Esophagus muscularis mucosa (tissue), 4 donors: ENCODE results near the gene MAP1LC3B. TPM values are rescaled to one million over a fixed set of nuclear protein-coding genes. Genes with fewer than 3 reads are reported as not detected.

Experiments
- DNase-seq: peaks from one replicate; pipeline ENCODE4 v3.0.0-alpha.2; 2017; ENCODE audit errors: extremely low spot score
- H3K27ac ChIP-seq, 4 donors: fragments of 200-600 bp; sonication (generic); replicated peaks in 1 of 4; 1 replicate in 3 of 4; 2 replicates in 1 of 4; pipeline ENCODE4 v1.5.1; 2016 to 2019; ENCODE audit warnings: mild to moderate bottlenecking in 1 of 4
- H3K27me3 ChIP-seq, 4 donors: fragments of 200-600 bp; sonication (generic); one replicate each; pipeline versions ENCODE4 v1.5.1 to v1.6.0; 2016 to 2019
- H3K36me3 ChIP-seq, 4 donors: fragments of 200-600 bp; sonication (generic); one replicate each; pipeline ENCODE4 v1.5.1; 2016 to 2019
- H3K4me1 ChIP-seq, 4 donors: fragments of 200-600 bp; sonication (generic); one replicate each; pipeline ENCODE4 v1.5.1; 2016 to 2019
- H3K4me3 ChIP-seq, 4 donors: fragments of 200-600 bp; sonication (generic); 1 replicate in 2 of 4; 2 replicates in 2 of 4; pipeline ENCODE4 v1.5.1; 2016 to 2019; ENCODE audit warnings: mild to moderate bottlenecking in 4 of 4, moderate library complexity in 1 of 4
- H3K9me3 ChIP-seq, 4 donors: fragments of 200-600 bp; sonication (generic); 1 replicate in 3 of 4; 2 replicates in 1 of 4; pipeline ENCODE4 v1.5.1; 2016 to 2019
- EP300 ChIP-seq: sonication (generic); formaldehyde crosslinking; IDR thresholded peaks from one replicate; pipeline ENCODE4 v1.6.1; 2017; ENCODE audit warnings: antibody characterized with exemption
- POLR2A ChIP-seq: fragments of 450-650 bp; IDR thresholded peaks from one replicate; pipeline ENCODE4 v1.6.1; 2017; ENCODE audit warnings: antibody characterized with exemption, moderate library complexity, mild to moderate bottlenecking, low read depth
- POLR2AphosphoS5 ChIP-seq, 2 donors: sonication (generic); formaldehyde crosslinking; IDR thresholded peaks; one replicate each; pipeline ENCODE4 v1.6.1; 2017; ENCODE audit warnings: antibody characterized with exemption in 2 of 2
- WGBS: methylation state at CpG from one replicate; pipeline ENCODE4 v1.1.5; 2018; 5-methylcytosine and 5-hydroxymethylcytosine counted together
- intact Hi-C: fragments of 100-400 bp; cut with DNase I; formaldehyde crosslinking; loops from one replicate; pipeline ENCODE4 v1.15.1; 2023
- total RNA-seq, 4 donors: library from RNA; depleted of rRNA; stranded (reverse); fragments of >200 nt; gene quantifications; one replicate each; pipeline versions ENCODE4 v1.1.0 to v1.2.1, GENCODE V29; 2016
- TF ChIP-seq, protein P1 (sequence below), 3 experiments: fragments of 200-600 bp in 2 of 3; fragments of 450-650 bp in 1 of 3; sonication (generic) in 2 of 3; IDR thresholded peaks; one replicate each; pipeline ENCODE4 v1.5.1; 2017 to 2019; ENCODE audit warnings: antibody characterized with exemption in 3 of 3, mild to moderate bottlenecking in 2 of 3, moderate library complexity in 1 of 3

The MAP1LC3B gene
- total RNA-seq, 4 donors from 2014 or later: 49.4 to 70.6 (median 57.9) TPM

DNA sequence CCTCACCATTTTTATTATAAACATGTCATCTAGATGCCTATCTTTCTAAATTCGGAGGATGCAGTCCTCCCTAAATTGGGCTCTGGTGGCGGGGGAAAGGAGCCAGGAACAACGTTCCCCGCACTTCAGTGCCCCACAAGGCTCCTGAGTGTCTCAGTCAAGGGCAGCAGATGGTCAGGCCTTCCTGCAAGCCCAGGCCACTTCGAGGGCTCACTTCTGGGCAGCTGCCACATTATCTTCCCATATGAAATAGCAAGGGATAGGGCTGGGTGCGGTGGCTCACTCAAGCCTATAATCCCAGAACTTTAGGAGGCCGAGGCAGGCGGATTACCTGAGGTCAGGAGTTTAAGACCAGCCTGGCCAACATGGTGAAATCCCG lies 40.8 kb upstream of the MAP1LC3B start:
- Histone ChIP-seq H3K4me1 (peaks cover 0 to 7% (median 4%) of the 10 kb centered on the region in 4 donors), H3K27me3 (no peaks in the 10 kb centered on the region), H3K36me3 (peaks cover 15 to 64% (median 41%) of the 10 kb centered on the region in 4 donors), H3K4me3 (no peak overlapping the region), H3K27ac (no peak overlapping the region), H3K9me3 (no peaks in the 10 kb centered on the region)
- WGBS: 77% methylated on average over 9 of the region's 9 CpGs
- intact Hi-C loops: no loop called here
- no peak for DNase-seq
- TF ChIP-seq, protein P1, sequence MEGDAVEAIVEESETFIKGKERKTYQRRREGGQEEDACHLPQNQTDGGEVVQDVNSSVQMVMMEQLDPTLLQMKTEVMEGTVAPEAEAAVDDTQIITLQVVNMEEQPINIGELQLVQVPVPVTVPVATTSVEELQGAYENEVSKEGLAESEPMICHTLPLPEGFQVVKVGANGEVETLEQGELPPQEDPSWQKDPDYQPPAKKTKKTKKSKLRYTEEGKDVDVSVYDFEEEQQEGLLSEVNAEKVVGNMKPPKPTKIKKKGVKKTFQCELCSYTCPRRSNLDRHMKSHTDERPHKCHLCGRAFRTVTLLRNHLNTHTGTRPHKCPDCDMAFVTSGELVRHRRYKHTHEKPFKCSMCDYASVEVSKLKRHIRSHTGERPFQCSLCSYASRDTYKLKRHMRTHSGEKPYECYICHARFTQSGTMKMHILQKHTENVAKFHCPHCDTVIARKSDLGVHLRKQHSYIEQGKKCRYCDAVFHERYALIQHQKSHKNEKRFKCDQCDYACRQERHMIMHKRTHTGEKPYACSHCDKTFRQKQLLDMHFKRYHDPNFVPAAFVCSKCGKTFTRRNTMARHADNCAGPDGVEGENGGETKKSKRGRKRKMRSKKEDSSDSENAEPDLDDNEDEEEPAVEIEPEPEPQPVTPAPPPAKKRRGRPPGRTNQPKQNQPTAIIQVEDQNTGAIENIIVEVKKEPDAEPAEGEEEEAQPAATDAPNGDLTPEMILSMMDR (IDR thresholded peaks at IDR 0.05): no peak

DNA sequence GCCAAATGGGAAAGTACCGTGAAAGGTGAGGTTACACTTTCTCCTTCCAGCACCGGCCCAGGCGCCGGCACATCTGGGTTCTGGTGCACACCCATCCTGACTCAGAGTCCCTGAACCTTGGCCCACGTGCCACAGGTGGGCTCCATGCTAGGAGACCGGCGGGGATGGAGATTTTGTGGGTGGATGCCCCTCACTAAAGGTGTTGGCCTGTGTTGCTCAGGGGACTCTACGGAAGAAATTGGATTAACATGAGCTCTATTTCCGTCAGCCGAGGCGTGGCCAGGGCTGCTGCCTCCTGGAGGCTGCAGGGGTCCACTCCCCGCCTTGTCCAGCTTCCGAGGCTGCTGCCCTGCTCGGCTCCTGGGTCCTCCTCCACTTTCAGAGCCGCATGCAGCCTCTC lies 39.3 kb upstream of the MAP1LC3B start:
- no peak for DNase-seq
- H3K4me3 ChIP-seq: no peak overlapping the region
- 95% methylated on average over 15 of the region's 15 CpGs for WGBS
- H3K4me1 ChIP-seq: peaks cover 0 to 7% (median 3%) of the 10 kb centered on the region in 4 donors
- H3K9me3 ChIP-seq: no peaks in the 10 kb centered on the region
- no peaks in the 10 kb centered on the region for H3K27me3 ChIP-seq
- H3K27ac ChIP-seq: no peak overlapping the region
- peaks cover 12 to 67% (median 49%) of the 10 kb centered on the region in 4 donors for H3K36me3 ChIP-seq
- intact Hi-C loops: no loop called here
- TF ChIP-seq, protein P1 (IDR thresholded peaks at IDR 0.05): no peak
- no peak for TF ChIP-seq POLR2AphosphoS5 (IDR thresholded peaks at IDR 0.05)
- no peak for TF ChIP-seq POLR2A
- no peak for TF ChIP-seq EP300

GRCh38 chr16:87353613-87354012 lies 38.5 kb upstream of the MAP1LC3B start:
- 98% methylated on average over 8 of the region's 17 CpGs for WGBS
- no peaks in the 10 kb centered on the region for H3K27me3 ChIP-seq
- H3K9me3 ChIP-seq: no peaks in the 10 kb centered on the region
- TF ChIP-seq POLR2A (no peak), EP300 (no peak)
- H3K4me3 ChIP-seq: no peak overlapping the region
- no peak for DNase-seq
- intact Hi-C loops: no loop called here
- H3K4me1 ChIP-seq: peaks cover 0 to 7% (median 3%) of the 10 kb centered on the region in 4 donors
- H3K36me3 ChIP-seq: peaks cover 20 to 67% (median 50%) of the 10 kb centered on the region in 4 donors
- H3K27ac ChIP-seq: no peak overlapping the region

GRCh38 chr16:87356491-87356853 lies 35.7 kb upstream of the MAP1LC3B start:
- Histone ChIP-seq H3K36me3 (peaks cover 37 to 77% (median 66%) of the 10 kb centered on the region in 4 donors), H3K27me3 (no peaks in the 10 kb centered on the region), H3K27ac (no peak overlapping the region)

DNA sequence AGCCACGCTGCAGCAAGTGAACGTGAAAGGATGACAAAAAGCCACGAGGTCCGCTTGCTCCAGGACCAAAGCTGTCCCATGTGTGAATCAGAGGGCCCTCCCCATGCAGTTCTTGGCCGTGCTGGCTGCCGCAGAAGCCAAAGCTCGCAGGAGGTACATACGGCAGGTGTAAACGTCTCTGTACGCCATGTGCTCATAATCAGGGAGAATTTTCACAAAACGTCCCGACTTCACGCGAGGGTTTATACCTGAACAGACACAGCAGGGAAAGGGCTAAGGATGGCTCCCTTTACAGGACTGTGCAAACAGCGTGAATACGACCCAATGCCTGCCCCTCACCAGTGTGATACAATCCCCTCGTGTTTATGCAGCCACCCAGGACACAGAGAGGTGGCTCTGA lies 33.9 kb upstream of the MAP1LC3B start:
- TF ChIP-seq, protein P1 (IDR thresholded peaks at IDR 0.05): no peak
- no peak for TF ChIP-seq POLR2AphosphoS5 (IDR thresholded peaks at IDR 0.05)
- no peak for TF ChIP-seq EP300
- TF ChIP-seq POLR2A: no peak
- Histone ChIP-seq H3K36me3 (peaks cover 36 to 72% (median 67%) of the 10 kb centered on the region in 4 donors), H3K4me3 (no peak overlapping the region), H3K27ac (no peak overlapping the region), H3K9me3 (no peaks in the 10 kb centered on the region), H3K27me3 (no peaks in the 10 kb centered on the region), H3K4me1 (peaks cover 3 to 12% (median 10%) of the 10 kb centered on the region in 4 donors)
- intact Hi-C loops: no loop called here
- no peak for DNase-seq
- WGBS: 87% methylated on average over 17 of the region's 17 CpGs

More at GRCh38 chr16:87356491-87356853, 35.7 kb upstream of the MAP1LC3B start:
- intact Hi-C loops: no loop called here
- H3K4me3 ChIP-seq: no peak overlapping the region
- DNase-seq: no peak
- TF ChIP-seq POLR2A (no peak), POLR2AphosphoS5 (IDR thresholded peaks at IDR 0.05) (no peak), EP300 (no peak)
- TF ChIP-seq, protein P1 (IDR thresholded peaks at IDR 0.05): no peak
- peaks cover 0 to 4% (median 3%) of the 10 kb centered on the region in 4 donors for H3K4me1 ChIP-seq
- WGBS: 95% methylated on average over 8 of the region's 8 CpGs
- H3K9me3 ChIP-seq: no peaks in the 10 kb centered on the region
